ENCODE data around the gene TEX48.

TEX48 gene, protein sequence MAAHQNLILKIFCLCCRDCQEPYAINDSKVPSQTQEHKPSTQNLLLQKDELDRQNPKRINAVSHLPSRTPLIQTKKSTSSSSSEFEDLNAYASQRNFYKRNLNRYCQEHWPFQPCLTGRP

DNA sequence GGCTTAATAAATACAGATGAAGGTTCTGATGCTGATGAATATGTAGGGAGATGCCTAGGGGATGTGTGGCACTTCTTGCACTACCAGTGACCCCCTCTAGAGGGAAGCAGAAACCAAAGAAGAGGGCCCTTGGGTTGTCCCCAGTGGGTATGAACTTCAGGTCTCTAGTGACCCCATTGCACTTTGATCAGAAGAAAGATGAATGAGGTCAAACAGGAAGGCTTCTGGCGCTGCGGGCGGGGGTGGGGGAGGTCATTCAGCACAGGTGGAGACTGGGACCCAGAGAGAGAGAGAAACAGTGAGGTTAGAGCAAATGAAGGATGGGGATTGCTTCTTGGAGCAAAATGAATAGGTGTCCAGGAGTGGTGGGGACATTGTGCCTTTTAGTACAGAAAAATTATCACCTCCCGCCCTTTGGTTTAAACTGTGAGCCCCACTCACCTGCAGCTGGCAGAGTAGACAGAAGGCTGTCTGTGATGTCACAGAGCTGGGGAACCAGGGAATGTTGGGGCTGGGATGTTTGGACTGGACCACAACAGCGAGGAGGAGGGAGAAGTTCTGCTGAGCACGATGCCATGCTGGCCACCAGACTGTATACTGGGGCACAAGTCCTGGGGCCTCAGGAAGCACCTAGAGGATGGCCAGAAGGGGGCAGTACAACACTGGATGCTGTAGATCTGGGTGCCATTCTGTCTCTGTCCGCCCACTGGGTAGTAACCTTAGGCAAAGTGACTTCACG lies at the start of gene TEX48:
Gene TEX48 (minus strand): TSS at position 599 of the 739 bp plus-strand sequence. CDS start 10,469 bp downstream, outside the sequence.
- ChIA-PET CTCF (interaction anchor here (0.6 to 10.6 kb wide), 59 partner anchors 8 to 908 kb away, joined by 3 to 296 read pairs (median 4); partner anchors contain the start of gene TEX53), POLR2A (interaction anchor here (1.1 to 1.4 kb wide), 2 partner anchors 225 to 226 kb away, joined by 4 to 5 read pairs; no protein-coding TSS in a partner anchor)
- Histone ChIP-seq H3K36me3 (ENCODE audit: control insufficient read depth in 2 of 2, insufficient read depth in 1 of 2, low read length in 2 of 2) (no peaks in the 10 kb centered on the region), H3K4me1 (ENCODE audit: control insufficient read depth, insufficient read depth, low read length) (peaks cover 3% of the 10 kb centered on the region), H3K27ac (ENCODE audit: extremely low read depth, low read depth, low read length) (no peak within 1 kb of the TSS), H3K9me3 (ENCODE audit: control insufficient read depth, insufficient read depth, low read depth, low read length) (no peaks in the 10 kb centered on the region), H3K4me3 (ENCODE audit: low read depth, low read length) (no peak within 1 kb of the TSS)
- TF ChIP-seq ZBTB7A (tag by site-specific recombination; IDR thresholded peaks at IDR 0.05; ENCODE audit: low read depth) (no peak), ZFHX2 (tag by site-specific recombination; conservative IDR thresholded peaks at IDR 0.05) (peak; percentile 34), ZNF654 (tag by site-specific recombination; IDR thresholded peaks at IDR 0.05; ENCODE audit: low read depth) (peak; percentile 64)
- TF ChIP-seq, protein P1, sequence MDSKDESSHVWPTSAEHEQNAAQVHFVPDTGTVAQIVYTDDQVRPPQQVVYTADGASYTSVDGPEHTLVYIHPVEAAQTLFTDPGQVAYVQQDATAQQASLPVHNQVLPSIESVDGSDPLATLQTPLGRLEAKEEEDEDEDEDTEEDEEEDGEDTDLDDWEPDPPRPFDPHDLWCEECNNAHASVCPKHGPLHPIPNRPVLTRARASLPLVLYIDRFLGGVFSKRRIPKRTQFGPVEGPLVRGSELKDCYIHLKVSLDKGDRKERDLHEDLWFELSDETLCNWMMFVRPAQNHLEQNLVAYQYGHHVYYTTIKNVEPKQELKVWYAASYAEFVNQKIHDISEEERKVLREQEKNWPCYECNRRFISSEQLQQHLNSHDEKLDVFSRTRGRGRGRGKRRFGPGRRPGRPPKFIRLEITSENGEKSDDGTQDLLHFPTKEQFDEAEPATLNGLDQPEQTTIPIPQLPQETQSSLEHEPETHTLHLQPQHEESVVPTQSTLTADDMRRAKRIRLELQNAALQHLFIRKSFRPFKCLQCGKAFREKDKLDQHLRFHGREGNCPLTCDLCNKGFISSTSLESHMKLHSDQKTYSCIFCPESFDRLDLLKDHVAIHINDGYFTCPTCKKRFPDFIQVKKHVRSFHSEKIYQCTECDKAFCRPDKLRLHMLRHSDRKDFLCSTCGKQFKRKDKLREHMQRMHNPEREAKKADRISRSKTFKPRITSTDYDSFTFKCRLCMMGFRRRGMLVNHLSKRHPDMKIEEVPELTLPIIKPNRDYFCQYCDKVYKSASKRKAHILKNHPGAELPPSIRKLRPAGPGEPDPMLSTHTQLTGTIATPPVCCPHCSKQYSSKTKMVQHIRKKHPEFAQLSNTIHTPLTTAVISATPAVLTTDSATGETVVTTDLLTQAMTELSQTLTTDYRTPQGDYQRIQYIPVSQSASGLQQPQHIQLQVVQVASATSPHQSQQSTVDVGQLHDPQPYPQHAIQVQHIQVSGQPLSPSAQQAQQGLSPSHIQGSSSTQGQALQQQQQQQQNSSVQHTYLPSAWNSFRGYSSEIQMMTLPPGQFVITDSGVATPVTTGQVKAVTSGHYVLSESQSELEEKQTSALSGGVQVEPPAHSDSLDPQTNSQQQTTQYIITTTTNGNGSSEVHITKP (tag by site-specific recombination; IDR thresholded peaks at IDR 0.05), result peak; percentile 78
- TF ChIP-seq, protein P2, sequence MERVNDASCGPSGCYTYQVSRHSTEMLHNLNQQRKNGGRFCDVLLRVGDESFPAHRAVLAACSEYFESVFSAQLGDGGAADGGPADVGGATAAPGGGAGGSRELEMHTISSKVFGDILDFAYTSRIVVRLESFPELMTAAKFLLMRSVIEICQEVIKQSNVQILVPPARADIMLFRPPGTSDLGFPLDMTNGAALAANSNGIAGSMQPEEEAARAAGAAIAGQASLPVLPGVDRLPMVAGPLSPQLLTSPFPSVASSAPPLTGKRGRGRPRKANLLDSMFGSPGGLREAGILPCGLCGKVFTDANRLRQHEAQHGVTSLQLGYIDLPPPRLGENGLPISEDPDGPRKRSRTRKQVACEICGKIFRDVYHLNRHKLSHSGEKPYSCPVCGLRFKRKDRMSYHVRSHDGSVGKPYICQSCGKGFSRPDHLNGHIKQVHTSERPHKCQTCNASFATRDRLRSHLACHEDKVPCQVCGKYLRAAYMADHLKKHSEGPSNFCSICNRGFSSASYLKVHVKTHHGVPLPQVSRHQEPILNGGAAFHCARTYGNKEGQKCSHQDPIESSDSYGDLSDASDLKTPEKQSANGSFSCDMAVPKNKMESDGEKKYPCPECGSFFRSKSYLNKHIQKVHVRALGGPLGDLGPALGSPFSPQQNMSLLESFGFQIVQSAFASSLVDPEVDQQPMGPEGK (tag by site-specific recombination; IDR thresholded peaks at IDR 0.05), result 0 out of 2 replicates have a peak, but pooled peaks have one; percentile 10
- TF ChIP-seq, protein P3, sequence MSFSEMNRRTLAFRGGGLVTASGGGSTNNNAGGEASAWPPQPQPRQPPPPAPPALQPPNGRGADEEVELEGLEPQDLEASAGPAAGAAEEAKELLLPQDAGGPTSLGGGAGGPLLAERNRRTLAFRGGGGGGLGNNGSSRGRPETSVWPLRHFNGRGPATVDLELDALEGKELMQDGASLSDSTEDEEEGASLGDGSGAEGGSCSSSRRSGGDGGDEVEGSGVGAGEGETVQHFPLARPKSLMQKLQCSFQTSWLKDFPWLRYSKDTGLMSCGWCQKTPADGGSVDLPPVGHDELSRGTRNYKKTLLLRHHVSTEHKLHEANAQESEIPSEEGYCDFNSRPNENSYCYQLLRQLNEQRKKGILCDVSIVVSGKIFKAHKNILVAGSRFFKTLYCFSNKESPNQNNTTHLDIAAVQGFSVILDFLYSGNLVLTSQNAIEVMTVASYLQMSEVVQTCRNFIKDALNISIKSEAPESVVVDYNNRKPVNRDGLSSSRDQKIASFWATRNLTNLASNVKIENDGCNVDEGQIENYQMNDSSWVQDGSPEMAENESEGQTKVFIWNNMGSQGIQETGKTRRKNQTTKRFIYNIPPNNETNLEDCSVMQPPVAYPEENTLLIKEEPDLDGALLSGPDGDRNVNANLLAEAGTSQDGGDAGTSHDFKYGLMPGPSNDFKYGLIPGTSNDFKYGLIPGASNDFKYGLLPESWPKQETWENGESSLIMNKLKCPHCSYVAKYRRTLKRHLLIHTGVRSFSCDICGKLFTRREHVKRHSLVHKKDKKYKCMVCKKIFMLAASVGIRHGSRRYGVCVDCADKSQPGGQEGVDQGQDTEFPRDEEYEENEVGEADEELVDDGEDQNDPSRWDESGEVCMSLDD (tag by site-specific recombination; IDR thresholded peaks at IDR 0.05), result no peak

DNA sequence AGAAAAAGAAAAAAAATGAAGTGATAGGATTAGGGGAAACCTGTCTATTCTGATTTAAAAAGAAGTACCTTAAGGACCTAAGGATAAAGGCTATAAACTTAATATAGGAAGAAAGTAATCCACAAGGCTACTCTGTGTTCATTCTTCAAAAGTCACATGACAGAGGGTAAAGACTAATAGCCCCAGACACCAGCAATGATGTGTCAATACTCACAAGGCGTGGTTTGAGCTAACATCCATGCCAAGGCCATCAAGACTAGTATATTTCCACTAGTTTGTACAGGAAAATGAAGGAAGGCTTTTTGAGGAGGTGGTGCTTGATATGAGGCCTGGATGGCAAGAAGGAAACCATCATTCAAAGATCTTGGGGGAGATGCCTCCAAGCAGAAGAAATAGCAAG lies 49.7 kb upstream of the TEX48 start:
- no peak overlapping the region for H3K4me3 ChIP-seq (ENCODE audit: low read depth, low read length)
- no peak for TF ChIP-seq ZNF48 (tag by site-specific recombination; IDR thresholded peaks at IDR 0.05)
- no peak for TF ChIP-seq ZNF830 (tag by site-specific recombination; IDR thresholded peaks at IDR 0.05; ENCODE audit: low read depth)
- no peak for TF ChIP-seq ZNF302 (tag by site-specific recombination; IDR thresholded peaks at IDR 0.05; ENCODE audit: low read depth)
- no peak for TF ChIP-seq PRDM1 (tag by site-specific recombination; IDR thresholded peaks at IDR 0.05)
- no peak for TF ChIP-seq ZIC2 (tag by site-specific recombination; IDR thresholded peaks at IDR 0.05)
- TF ChIP-seq ZNF677 (tag by site-specific recombination; IDR thresholded peaks at IDR 0.05), result no peak
- TF ChIP-seq ZNF626 (tag by site-specific recombination; IDR thresholded peaks at IDR 0.05), result no peak
- TF ChIP-seq ZNF404 (tag by site-specific recombination; IDR thresholded peaks at IDR 0.05), result no peak
- no peak for TF ChIP-seq SETDB1 (IDR thresholded peaks at IDR 0.05; ENCODE audit: insufficient read length, low read length)
- TF ChIP-seq ZNF791 (tag by site-specific recombination; IDR thresholded peaks at IDR 0.05), result no peak
- no peak for TF ChIP-seq HOXC10 (CRISPR knock-in tag; IDR thresholded peaks at IDR 0.05)
- no peak for TF ChIP-seq SALL2 (tag by site-specific recombination; IDR thresholded peaks at IDR 0.05; ENCODE audit: borderline replicate concordance)
- TF ChIP-seq ZNF571 (tag by site-specific recombination; IDR thresholded peaks at IDR 0.05), result no peak
- TF ChIP-seq ZNF701 (tag by site-specific recombination; IDR thresholded peaks at IDR 0.05), result no peak
- TF ChIP-seq ZNF549 (tag by site-specific recombination; IDR thresholded peaks at IDR 0.05), result no peak
- H3K4me1 ChIP-seq (ENCODE audit: control insufficient read depth, insufficient read depth, low read length), result no peaks in the 10 kb centered on the region; the same call in 1 of the 2 replicates
- H3K9me3 ChIP-seq (ENCODE audit: control insufficient read depth, insufficient read depth, low read depth, low read length), result no peaks in the 10 kb centered on the region
- H3K36me3 ChIP-seq (ENCODE audit: control insufficient read depth in 2 of 2, insufficient read depth in 1 of 2, low read length in 2 of 2), result no peaks in the 10 kb centered on the region
- POLR2A ChIA-PET, result no interaction called here
- H3K27ac ChIP-seq (ENCODE audit: extremely low read depth, low read depth, low read length), result no peak overlapping the region
- CTCF ChIA-PET, result interaction anchor here (0.8 to 14.5 kb wide), 3 partner anchors 51 to 283 kb away, joined by 3 to 311 read pairs (median 8); no protein-coding TSS in a partner anchor

Data from HEK293 (cell line).